ENCODE data around the gene THPO. TPM values are rescaled to one million over a fixed set of nuclear protein-coding genes. Genes with fewer than 3 reads are reported as not detected.
A peak's percentile ranks its signal among the peaks of the same experiment; 100 is the strongest.

Gene THPO
- total RNA-seq, 1 donor from 2014 or later: 2.3 TPM

DNA sequence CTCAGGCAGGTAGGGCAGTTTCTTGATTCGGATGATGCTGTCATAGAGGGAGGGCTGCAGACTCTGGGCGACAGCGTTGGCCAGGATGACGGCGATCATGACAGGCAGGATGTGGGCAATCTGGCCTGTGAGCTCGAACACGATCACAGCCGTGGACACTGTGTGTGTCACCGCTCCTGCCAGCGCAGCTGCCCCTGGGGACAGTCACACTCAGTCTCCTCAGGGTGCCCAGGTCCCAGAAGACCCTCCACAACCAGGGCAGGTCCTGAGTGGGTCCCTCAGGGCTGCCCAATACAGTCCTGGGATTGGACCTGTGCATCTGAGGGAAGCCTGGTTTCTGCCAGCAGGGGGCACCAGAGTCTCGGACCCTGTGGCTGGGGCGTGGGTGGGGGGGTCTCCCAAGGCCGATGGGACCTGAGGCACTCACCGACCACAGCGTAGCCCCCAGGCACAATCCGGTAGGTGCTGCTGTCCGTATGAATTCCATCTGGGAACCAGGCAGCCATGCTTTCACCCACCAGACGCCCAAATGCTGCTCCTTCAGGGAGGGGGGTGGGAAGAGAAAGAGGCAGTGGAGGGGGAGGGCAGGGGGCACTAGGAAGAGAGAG, 23.8 kb downstream of the THPO start:
- Histone ChIP-seq H3K4me3 (no peak overlapping the region), H3F3A (ENCODE audit: low read depth) (peaks cover 12% of the 10 kb centered on the region), H3K36me3 (no peaks in the 10 kb centered on the region), H3K9ac (no peak overlapping the region), H2AFZ (replicated peaks) (no peak overlapping the region), H3K9me3 (ENCODE audit: low read depth) (no peaks in the 10 kb centered on the region), H3K79me2 (ENCODE audit: low read depth) (peaks cover 8% of the 10 kb centered on the region), H4K20me1 (ENCODE audit: low read depth) (peaks cover 17% of the 10 kb centered on the region), H3K27ac (no peak overlapping the region), H3K27me3 (no peaks in the 10 kb centered on the region), H3K4me1 (peaks cover 6% of the 10 kb centered on the region), H3K4me2 (no peak overlapping the region)
- Mint-ChIP-seq H3K9me3 (no peaks in the 10 kb centered on the region), H3K4me3 (no peak overlapping the region), H3K27me3 (ENCODE audit: insufficient read depth, low read depth) (peaks cover 6% of the 10 kb centered on the region), H3K27ac (no peak overlapping the region), H3K4me1 (peaks cover 24% of the 10 kb centered on the region), H3K36me3 (peaks cover 16% of the 10 kb centered on the region)
- TF ChIP-seq, protein P1, sequence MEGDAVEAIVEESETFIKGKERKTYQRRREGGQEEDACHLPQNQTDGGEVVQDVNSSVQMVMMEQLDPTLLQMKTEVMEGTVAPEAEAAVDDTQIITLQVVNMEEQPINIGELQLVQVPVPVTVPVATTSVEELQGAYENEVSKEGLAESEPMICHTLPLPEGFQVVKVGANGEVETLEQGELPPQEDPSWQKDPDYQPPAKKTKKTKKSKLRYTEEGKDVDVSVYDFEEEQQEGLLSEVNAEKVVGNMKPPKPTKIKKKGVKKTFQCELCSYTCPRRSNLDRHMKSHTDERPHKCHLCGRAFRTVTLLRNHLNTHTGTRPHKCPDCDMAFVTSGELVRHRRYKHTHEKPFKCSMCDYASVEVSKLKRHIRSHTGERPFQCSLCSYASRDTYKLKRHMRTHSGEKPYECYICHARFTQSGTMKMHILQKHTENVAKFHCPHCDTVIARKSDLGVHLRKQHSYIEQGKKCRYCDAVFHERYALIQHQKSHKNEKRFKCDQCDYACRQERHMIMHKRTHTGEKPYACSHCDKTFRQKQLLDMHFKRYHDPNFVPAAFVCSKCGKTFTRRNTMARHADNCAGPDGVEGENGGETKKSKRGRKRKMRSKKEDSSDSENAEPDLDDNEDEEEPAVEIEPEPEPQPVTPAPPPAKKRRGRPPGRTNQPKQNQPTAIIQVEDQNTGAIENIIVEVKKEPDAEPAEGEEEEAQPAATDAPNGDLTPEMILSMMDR (IDR thresholded peaks at IDR 0.05): peak; percentile 76
- no peak for TF ChIP-seq EZH2 (IDR thresholded peaks at IDR 0.05)
- peak; percentile 69 for DNase-seq (ENCODE audit: low spot score)

DNA sequence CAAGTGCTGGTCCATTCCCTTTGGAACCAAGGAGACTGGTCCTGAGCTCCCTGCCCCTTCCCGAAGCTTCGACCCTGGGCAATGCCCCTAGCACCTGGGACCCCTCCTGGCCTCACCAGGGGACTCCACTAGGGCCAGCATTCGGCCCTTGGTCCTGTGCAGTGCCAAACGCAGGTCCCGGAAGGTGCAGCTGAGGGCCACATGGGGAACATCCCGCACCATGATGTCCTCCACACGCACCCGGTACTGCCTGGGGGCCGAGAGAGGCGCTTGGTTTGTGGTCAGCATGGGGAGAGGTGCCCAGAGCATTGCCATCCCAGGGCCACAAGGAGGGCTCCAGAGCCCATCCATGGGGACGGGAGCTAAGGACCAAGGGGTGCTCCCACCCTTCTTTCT, 24.5 kb downstream of the THPO start:
- TF ChIP-seq EZH2 (IDR thresholded peaks at IDR 0.05) (no peak), EZH2phosphoT487 (IDR thresholded peaks at IDR 0.05) (no peak)
- TF ChIP-seq, protein P1 (IDR thresholded peaks at IDR 0.05): no peak
- Mint-ChIP-seq H3K27ac (no peak overlapping the region), H3K4me1 (peaks cover 26% of the 10 kb centered on the region), H3K27me3 (ENCODE audit: insufficient read depth, low read depth) (peaks cover 6% of the 10 kb centered on the region), H3K36me3 (peaks cover 16% of the 10 kb centered on the region), H3K4me3 (no peak overlapping the region), H3K9me3 (no peaks in the 10 kb centered on the region)
- H3K27ac ChIP-seq: no peak overlapping the region
- H3K36me3 ChIP-seq: no peaks in the 10 kb centered on the region
- no peak overlapping the region for H3K4me3 ChIP-seq
- no peak overlapping the region for H3K9ac ChIP-seq
- no peaks in the 10 kb centered on the region for H3K27me3 ChIP-seq
- no peak overlapping the region for H3K4me2 ChIP-seq
- H2AFZ ChIP-seq (replicated peaks): no peak overlapping the region
- no peaks in the 10 kb centered on the region for H3K9me3 ChIP-seq (ENCODE audit: low read depth)
- H4K20me1 ChIP-seq (ENCODE audit: low read depth): peaks cover 17% of the 10 kb centered on the region
- peaks cover 12% of the 10 kb centered on the region for H3F3A ChIP-seq (ENCODE audit: low read depth)
- no peak for DNase-seq (ENCODE audit: low spot score)
- no peaks in the 10 kb centered on the region for H3K4me1 ChIP-seq
- peaks cover 1% of the 10 kb centered on the region for H3K79me2 ChIP-seq (ENCODE audit: low read depth)

DNA sequence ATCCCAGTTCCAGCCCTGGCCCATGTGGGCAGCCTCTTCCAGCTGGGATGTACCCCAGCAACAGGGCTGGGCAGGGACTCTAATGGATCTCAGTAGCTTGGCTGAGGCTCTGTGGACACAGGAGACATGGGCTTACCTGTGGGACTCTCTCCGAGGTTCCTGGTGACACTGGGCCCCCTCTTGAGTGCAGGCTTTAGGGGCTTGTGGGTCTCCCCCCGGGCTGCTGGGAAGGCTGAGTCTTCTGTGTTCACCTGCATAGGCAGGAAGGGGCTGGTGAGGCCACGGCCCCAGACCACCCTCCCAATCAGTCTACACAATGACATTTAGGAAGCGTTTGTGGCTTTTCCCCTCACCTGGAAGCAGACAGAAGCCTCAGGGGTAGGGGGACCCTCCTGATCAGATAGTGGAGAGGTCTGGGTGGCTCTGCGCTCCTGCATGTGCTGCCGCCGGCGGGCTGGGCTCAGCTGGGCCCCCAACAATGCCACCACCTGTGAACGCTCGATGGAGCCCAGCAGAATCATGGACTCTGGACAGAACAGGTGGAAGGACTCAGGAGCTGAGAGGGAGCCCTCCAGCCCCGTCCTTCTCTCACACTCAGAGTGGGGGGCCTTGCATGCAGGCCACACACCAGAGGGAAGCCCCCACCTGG, 25.0 kb downstream of the THPO start:
- Histone ChIP-seq H2AFZ (replicated peaks) (no peak overlapping the region), H3K27me3 (no peaks in the 10 kb centered on the region), H3K4me3 (no peak overlapping the region), H3K4me1 (no peaks in the 10 kb centered on the region), H3K36me3 (no peaks in the 10 kb centered on the region), H4K20me1 (ENCODE audit: low read depth) (peaks cover 17% of the 10 kb centered on the region), H3F3A (ENCODE audit: low read depth) (peaks cover 12% of the 10 kb centered on the region), H3K9ac (no peak overlapping the region), H3K4me2 (no peak overlapping the region), H3K27ac (no peak overlapping the region), H3K79me2 (ENCODE audit: low read depth) (no peaks in the 10 kb centered on the region), H3K9me3 (ENCODE audit: low read depth) (no peaks in the 10 kb centered on the region)
- H3K36me3 Mint-ChIP-seq: peaks cover 16% of the 10 kb centered on the region
- no peaks in the 10 kb centered on the region for H3K9me3 Mint-ChIP-seq
- peaks cover 29% of the 10 kb centered on the region for H3K4me1 Mint-ChIP-seq
- H3K27me3 Mint-ChIP-seq (ENCODE audit: insufficient read depth, low read depth): peaks cover 6% of the 10 kb centered on the region
- H3K27ac Mint-ChIP-seq: no peak overlapping the region
- DNase-seq (ENCODE audit: low spot score): no peak
- TF ChIP-seq EZH2phosphoT487 (IDR thresholded peaks at IDR 0.05): no peak
- no peak for TF ChIP-seq EZH2 (IDR thresholded peaks at IDR 0.05)
- TF ChIP-seq, protein P1 (IDR thresholded peaks at IDR 0.05): no peak
- H3K4me3 Mint-ChIP-seq: no peak overlapping the region

All from neural progenitor cell (in vitro differentiated cells).